CD14-positive monocyte (primary cell): Measurements from ENCODE around the gene HID1. TPM values are rescaled to one million over a fixed set of nuclear protein-coding genes. Genes with fewer than 3 reads are reported as not detected.

Source experiments
- DNase-seq, 3 donors: peaks; one replicate each; pipeline ENCODE4 v3.0.0-alpha.2; 2011 to 2022
- H2AFZ ChIP-seq: 2 replicates; pipeline ENCODE4 v1.6.0; 2012; ENCODE audit warnings: mild to moderate bottlenecking, low read depth, low read length, inconsistent platforms; ENCODE audit not compliant: insufficient read depth, poor library complexity, severe bottlenecking
- H3K27ac ChIP-seq, 2 donors: 1 replicate in 1 of 2; 2 replicates in 1 of 2; pipeline ENCODE4 v1.5.1; 2012 to 2013; ENCODE audit warnings: low read length in 2 of 2, control low read depth in 1 of 2, inconsistent platforms in 1 of 2, low read depth in 1 of 2, mild to moderate bottlenecking in 1 of 2
- H3K27me3 ChIP-seq, 2 donors: one replicate each; pipeline versions ENCODE4 v1.6.0 to v1.6.1; 2011 to 2013; ENCODE audit warnings: low read length in 2 of 2; ENCODE audit not compliant: control insufficient read depth in 2 of 2, insufficient read depth in 2 of 2
- H3K36me3 ChIP-seq, 2 donors: replicated peaks in 1 of 2; 1 replicate in 1 of 2; 2 replicates in 1 of 2; pipeline versions ENCODE4 v1.5.1 to v1.6.1; 2012 to 2013; ENCODE audit warnings: low read length in 2 of 2, control low read depth in 1 of 2, inconsistent platforms in 1 of 2, mild to moderate bottlenecking in 1 of 2; ENCODE audit not compliant: insufficient read depth in 2 of 2, control insufficient read depth in 1 of 2
- H3K4me1 ChIP-seq, 2 donors: 1 replicate in 1 of 2; 2 replicates in 1 of 2; pipeline versions ENCODE4 v1.5.1 to v1.6.1; 2012 to 2013; ENCODE audit warnings: low read length in 2 of 2, control low read depth in 1 of 2, inconsistent platforms in 1 of 2, mild to moderate bottlenecking in 1 of 2, moderate library complexity in 1 of 2; ENCODE audit not compliant: insufficient read depth in 2 of 2, control insufficient read depth in 1 of 2
- H3K4me2 ChIP-seq: replicated peaks from 2 replicates; pipeline ENCODE3; 2012; ENCODE audit warnings: low read length, moderate library complexity, mild to moderate bottlenecking; ENCODE audit not compliant: poor library complexity, severe bottlenecking; ENCODE audit errors: extremely low read depth
- H3K4me3 ChIP-seq, 3 experiments: fragments of 200-600 bp in 1 of 3; sonication (generic) in 1 of 3; replicated peaks in 1 of 3; 1 replicate in 2 of 3; 2 replicates in 1 of 3; pipeline ENCODE4 v1.5.1; 2011 to 2013; ENCODE audit warnings: low read length in 3 of 3, mild to moderate bottlenecking in 3 of 3, control low read depth in 2 of 3, low read depth in 2 of 3, inconsistent platforms in 1 of 3, moderate library complexity in 1 of 3
- H3K79me2 ChIP-seq: 2 replicates; pipeline ENCODE4 v1.6.0; 2012; ENCODE audit warnings: mild to moderate bottlenecking, control low read depth, inconsistent platforms, low read length, moderate library complexity; ENCODE audit not compliant: insufficient read depth
- H3K9ac ChIP-seq: 2 replicates; pipeline ENCODE4 v1.6.0; 2017; ENCODE audit warnings: low read length, mild to moderate bottlenecking; ENCODE audit not compliant: insufficient read depth, poor library complexity, severe bottlenecking
- H3K9me3 ChIP-seq, 2 donors: replicated peaks in 1 of 2; 1 replicate in 1 of 2; 2 replicates in 1 of 2; pipeline versions ENCODE4 v1.5.1 to v1.6.1; 2012 to 2013; ENCODE audit warnings: low read length in 2 of 2, control low read depth in 1 of 2; ENCODE audit not compliant: control insufficient read depth in 1 of 2, insufficient read depth in 1 of 2
- H4K20me1 ChIP-seq: 2 replicates; pipeline ENCODE4 v1.6.0; 2012; ENCODE audit warnings: mild to moderate bottlenecking, low read length, control low read depth, moderate library complexity; ENCODE audit not compliant: insufficient read depth
- H3K27ac Mint-ChIP-seq, 7 donors: one replicate each; pipeline ENCODE4 v1.8.0; 2020; ENCODE audit warnings: mild to moderate bottlenecking in 7 of 7, mixed read lengths in 7 of 7, moderate library complexity in 6 of 7, inconsistent platforms in 2 of 7
- H3K27me3 Mint-ChIP-seq, 3 donors: one replicate each; pipeline ENCODE4 v1.8.0; 2021 to 2022; ENCODE audit warnings: low read depth in 3 of 3, mild to moderate bottlenecking in 3 of 3, mixed read lengths in 3 of 3, moderate library complexity in 3 of 3, inconsistent platforms in 1 of 3
- H3K36me3 Mint-ChIP-seq, 2 donors: one replicate each; pipeline ENCODE4 v1.8.0; 2020; ENCODE audit warnings: mixed read lengths in 2 of 2, inconsistent platforms in 1 of 2, mild to moderate bottlenecking in 1 of 2
- H3K4me1 Mint-ChIP-seq: one replicate; pipeline ENCODE4 v1.8.0; 2020; ENCODE audit warnings: mild to moderate bottlenecking, mixed read lengths
- H3K4me3 Mint-ChIP-seq, 2 donors: one replicate each; pipeline ENCODE4 v1.8.0; 2020; ENCODE audit warnings: mild to moderate bottlenecking in 2 of 2, mixed read lengths in 2 of 2, moderate library complexity in 1 of 2
- H3K9me3 Mint-ChIP-seq, 7 donors: one replicate each; pipeline ENCODE4 v1.8.0; 2020 to 2022; ENCODE audit warnings: mixed read lengths in 7 of 7, mild to moderate bottlenecking in 6 of 7, moderate library complexity in 6 of 7, inconsistent platforms in 2 of 7
- WGBS: methylation state at CpG from one replicate; pipeline ENCODE4 v1.1.5; 2013; ENCODE audit warnings: missing lambda C conversion rate; ENCODE audit not compliant: insufficient coverage; 5-methylcytosine and 5-hydroxymethylcytosine counted together
- intact Hi-C, 2 donors: fragments of 100-400 bp; cut with micrococcal nuclease; formaldehyde crosslinking; loops; one replicate each; pipeline versions ENCODE4 v1.15.0 to v1.15.1; 2023
- polyA plus RNA-seq, 3 donors: library from polyadenylated mRNA; depleted of rRNA in 1 of 3; unstranded in 2 of 3; stranded (reverse) in 1 of 3; fragments of 300-500 nt in 2 of 3; fragments of >200 nt in 1 of 3; fragmentation: Illumina TruSeq in 2 of 3; gene quantifications; 1 replicate in 2 of 3; 2 replicates in 1 of 3; pipeline ENCODE4 v1.2.3, GENCODE V29; 2012 to 2021
- TF ChIP-seq, protein P1 (sequence below): fragments of 200-600 bp; IDR thresholded peaks from one replicate; pipeline ENCODE4 v1.8.0; 2022; ENCODE audit warnings: antibody characterized with exemption, mild to moderate bottlenecking

Gene HID1
- polyA plus RNA-seq, 3 donors = not detected

DNA sequence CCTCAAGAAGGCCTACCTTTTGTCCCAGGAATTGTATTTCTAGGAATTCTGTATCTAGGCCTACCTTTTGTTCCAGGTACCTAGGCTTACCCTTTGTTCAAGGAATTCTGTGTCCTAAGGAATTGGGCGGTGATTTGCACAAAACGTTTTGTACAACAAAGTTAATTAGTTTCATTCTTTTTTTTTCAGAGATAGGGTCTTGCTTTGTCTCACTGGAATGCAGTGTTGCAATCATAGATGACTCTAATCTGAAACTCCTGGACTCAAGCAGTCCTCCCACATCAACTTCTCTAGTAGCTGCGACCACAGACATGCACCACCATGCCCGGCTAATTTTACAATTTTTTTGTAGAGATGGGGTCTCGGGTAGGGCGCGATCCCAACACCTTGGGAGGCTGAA lies 21.9 kb upstream of the HID1 start:
- Histone ChIP-seq H3K4me2 (no peak overlapping the region), H3K27me3 (peaks cover 0 to 4% of the 10 kb centered on the region in 2 donors), H2AFZ (no peak overlapping the region), H3K36me3 (no peaks in the 10 kb centered on the region), H3K4me3 (no peak overlapping the region), H3K27ac (no peak overlapping the region), H3K9ac (no peak overlapping the region), H3K9me3 (no peaks in the 10 kb centered on the region), H3K79me2 (no peaks in the 10 kb centered on the region), H4K20me1 (no peaks in the 10 kb centered on the region), H3K4me1 (no peaks in the 10 kb centered on the region)
- Mint-ChIP-seq H3K4me3 (no peak overlapping the region), H3K36me3 (no peaks in the 10 kb centered on the region), H3K27me3 (peaks cover 4 to 10% (median 4%) of the 10 kb centered on the region in 3 donors), H3K4me1 (peaks cover 18% of the 10 kb centered on the region), H3K27ac (no peak overlapping the region), H3K9me3 (peaks cover 0 to 2% (median 0%) of the 10 kb centered on the region in 7 donors)
- intact Hi-C loops = no loop called here
- no CpG with 5 or more reads among the region's 7 CpGs for WGBS
- DNase-seq = no peak
- TF ChIP-seq, protein P1, sequence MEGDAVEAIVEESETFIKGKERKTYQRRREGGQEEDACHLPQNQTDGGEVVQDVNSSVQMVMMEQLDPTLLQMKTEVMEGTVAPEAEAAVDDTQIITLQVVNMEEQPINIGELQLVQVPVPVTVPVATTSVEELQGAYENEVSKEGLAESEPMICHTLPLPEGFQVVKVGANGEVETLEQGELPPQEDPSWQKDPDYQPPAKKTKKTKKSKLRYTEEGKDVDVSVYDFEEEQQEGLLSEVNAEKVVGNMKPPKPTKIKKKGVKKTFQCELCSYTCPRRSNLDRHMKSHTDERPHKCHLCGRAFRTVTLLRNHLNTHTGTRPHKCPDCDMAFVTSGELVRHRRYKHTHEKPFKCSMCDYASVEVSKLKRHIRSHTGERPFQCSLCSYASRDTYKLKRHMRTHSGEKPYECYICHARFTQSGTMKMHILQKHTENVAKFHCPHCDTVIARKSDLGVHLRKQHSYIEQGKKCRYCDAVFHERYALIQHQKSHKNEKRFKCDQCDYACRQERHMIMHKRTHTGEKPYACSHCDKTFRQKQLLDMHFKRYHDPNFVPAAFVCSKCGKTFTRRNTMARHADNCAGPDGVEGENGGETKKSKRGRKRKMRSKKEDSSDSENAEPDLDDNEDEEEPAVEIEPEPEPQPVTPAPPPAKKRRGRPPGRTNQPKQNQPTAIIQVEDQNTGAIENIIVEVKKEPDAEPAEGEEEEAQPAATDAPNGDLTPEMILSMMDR = no peak

DNA sequence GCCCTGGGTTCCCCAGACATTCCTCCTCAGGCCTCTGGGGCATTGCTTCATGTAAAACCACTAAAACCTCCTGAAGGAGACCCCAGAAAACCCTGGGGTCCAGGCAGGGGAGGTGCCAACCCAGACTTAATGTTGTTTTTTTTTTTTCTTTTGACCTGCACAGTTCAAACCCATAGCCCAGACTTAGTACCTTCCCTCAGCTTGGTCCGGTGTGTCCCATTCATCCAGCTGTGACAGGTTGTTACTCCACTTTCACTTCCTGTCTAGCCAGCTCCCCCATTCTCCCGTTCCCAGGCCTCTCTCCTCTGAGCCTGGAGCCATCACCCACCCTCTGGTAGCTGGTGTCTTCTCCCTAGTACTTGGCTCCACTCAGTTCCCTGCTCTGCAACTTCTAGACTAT lies 19.7 kb upstream of the HID1 start:
- TF ChIP-seq, protein P1 = no peak
- no peaks in the 10 kb centered on the region for H4K20me1 ChIP-seq
- Mint-ChIP-seq H3K4me1 (peaks cover 16% of the 10 kb centered on the region), H3K9me3 (peaks cover 0 to 2% (median 0%) of the 10 kb centered on the region in 7 donors), H3K4me3 (no peak overlapping the region), H3K27me3 (peaks cover 17 to 26% (median 19%) of the 10 kb centered on the region in 3 donors), H3K27ac (no peak overlapping the region), H3K36me3 (no peaks in the 10 kb centered on the region)
- peaks cover 6 to 20% of the 10 kb centered on the region in 2 donors for H3K27me3 ChIP-seq
- no peaks in the 10 kb centered on the region for H3K9me3 ChIP-seq
- H3K4me1 ChIP-seq = peaks cover 11 to 16% of the 10 kb centered on the region in 2 donors
- no peak overlapping the region for H2AFZ ChIP-seq
- H3K27ac ChIP-seq = no peak overlapping the region
- no peak overlapping the region for H3K9ac ChIP-seq
- H3K79me2 ChIP-seq = no peaks in the 10 kb centered on the region
- no peak for DNase-seq
- H3K4me3 ChIP-seq = no peak overlapping the region
- no peak overlapping the region for H3K4me2 ChIP-seq
- no peaks in the 10 kb centered on the region for H3K36me3 ChIP-seq
- intact Hi-C loops = no loop called here
- WGBS = 42% methylated on average over 2 of the region's 2 CpGs
